NCI-H1105 (cell line): ENCODE data around the gene CCDC91.
"Not testable (repeated sequence)": the region's sequence is repeated elsewhere in the genome, so short reads cannot be mapped to it uniquely, and the experiment has no call there.

Experiments used
- DNase-seq: peaks from one replicate; lab custom pipeline; 2025; lab: John Stamatoyannopoulos, UW

The CCDC91 gene

GRCh38 chr12:28459481-28459880 lies 269.2 kb downstream of the CCDC91 start:
- no peak for DNase-seq

- no peak for DNase-seq
These were observed 270.3 kb downstream of the CCDC91 start for GRCh38 chr12:28460420-28461130.

- DNase-seq = no peak
These were observed 273.1 kb downstream of the CCDC91 start for GRCh38 chr12:28463396-28463795.

GRCh38 chr12:28471762-28472161 lies 281.5 kb downstream of the CCDC91 start:
- DNase-seq = not testable (repeated sequence)

GRCh38 chr12:28476206-28476605 lies 285.9 kb downstream of the CCDC91 start:
- not testable (repeated sequence) for DNase-seq

- not testable (repeated sequence) for DNase-seq
These were observed 288.8 kb downstream of the CCDC91 start for GRCh38 chr12:28479097-28479496.

GRCh38 chr12:28479683-28480082 lies 289.4 kb downstream of the CCDC91 start:
- no peak for DNase-seq

- no peak for DNase-seq
These were observed 293.9 kb downstream of the CCDC91 start for GRCh38 chr12:28484156-28484555.

GRCh38 chr12:28486521-28486920 lies 296.3 kb downstream of the CCDC91 start:
- no peak for DNase-seq

GRCh38 chr12:28489246-28489645 lies 299.0 kb downstream of the CCDC91 start:
- no peak for DNase-seq

- no peak for DNase-seq
These were observed 307.7 kb downstream of the CCDC91 start for GRCh38 chr12:28497889-28498411.

- no peak for DNase-seq
These were observed 308.6 kb downstream of the CCDC91 start for GRCh38 chr12:28498850-28499249.

GRCh38 chr12:28500373-28501024 lies 310.2 kb downstream of the CCDC91 start:
- DNase-seq = no peak

GRCh38 chr12:28506271-28506670 lies 316.0 kb downstream of the CCDC91 start:
- DNase-seq = no peak

GRCh38 chr12:28507033-28507432 lies 316.8 kb downstream of the CCDC91 start:
- no peak for DNase-seq

GRCh38 chr12:28507867-28508266 lies 317.6 kb downstream of the CCDC91 start:
- DNase-seq = no peak

GRCh38 chr12:28512406-28512805 lies 322.1 kb downstream of the CCDC91 start:
- DNase-seq = no peak

GRCh38 chr12:28512876-28513275 lies 322.6 kb downstream of the CCDC91 start:
- no peak for DNase-seq

- no peak for DNase-seq
These were observed 323.7 kb downstream of the CCDC91 start for GRCh38 chr12:28513983-28514382.

GRCh38 chr12:28517101-28517500 lies 326.8 kb downstream of the CCDC91 start:
- DNase-seq = no peak

- no peak for DNase-seq
These were observed 337.5 kb downstream of the CCDC91 start for GRCh38 chr12:28527631-28528249.

GRCh38 chr12:28535216-28535615 lies 345.0 kb downstream of the CCDC91 start:
- no peak for DNase-seq

- no peak for DNase-seq
These were observed 345.8 kb downstream of the CCDC91 start for GRCh38 chr12:28536088-28536487.
